ENCODE data around the gene OR5V1.
"Not testable (repeated sequence)": the region's sequence is repeated elsewhere in the genome, so short reads cannot be mapped to it uniquely, and the experiment has no call there.

The OR5V1 gene

GRCh38 chr6:29368765-29369164 is at the start of gene OR5V1:
Gene OR5V1 (minus strand): TSS chr6:29368865. CDS start chr6:29356195, 12,670 bp downstream.
- DNase-seq, result no peak

- DNase-seq, result no peak
Measured at GRCh38 chr6:29414588-29414987, 45.9 kb upstream of the OR5V1 start, which contains the start of gene OR12D1. Gene OR12D1 (plus strand): TSS chr6:29414928.

GRCh38 chr6:29403801-29404200 is 35.1 kb upstream of the OR5V1 start:
- DNase-seq, result no peak

- DNase-seq, result no peak
Measured at GRCh38 chr6:29399525-29399924, 30.9 kb upstream of the OR5V1 start.

GRCh38 chr6:29395331-29395730 is 26.7 kb upstream of the OR5V1 start, which contains the start of gene OR12D2:
Gene OR12D2 (plus strand): TSS chr6:29395631. CDS start chr6:29396700, 1,069 bp downstream.
- DNase-seq, result no peak

- DNase-seq, result no peak
Measured at GRCh38 chr6:29388533-29388932, 19.9 kb upstream of the OR5V1 start.

- DNase-seq, result no peak
Measured at GRCh38 chr6:29376003-29376402, 7.3 kb upstream of the OR5V1 start.

GRCh38 chr6:29375191-29375590 is 6.5 kb upstream of the OR5V1 start, which contains the start of gene OR12D3:
Gene OR12D3 (minus strand): TSS chr6:29375291. CDS start chr6:29375287, 4 bp downstream.
- DNase-seq, result no peak

GRCh38 chr6:29355603-29356002 is 13.1 kb downstream of the OR5V1 start:
- no peak for DNase-seq

- DNase-seq, result no peak
Measured at GRCh38 chr6:29354980-29355379, 13.7 kb downstream of the OR5V1 start.

GRCh38 chr6:29349348-29349747 is 19.3 kb downstream of the OR5V1 start:
- not testable (repeated sequence) for DNase-seq

GRCh38 chr6:29345380-29345779 is 23.3 kb downstream of the OR5V1 start:
- DNase-seq, result no peak

GRCh38 chr6:29336269-29336668 is 32.4 kb downstream of the OR5V1 start:
- no peak for DNase-seq

GRCh38 chr6:29332676-29333075 is 36.0 kb downstream of the OR5V1 start:
- no peak for DNase-seq

- no peak for DNase-seq
Measured at GRCh38 chr6:29325777-29326176, 42.9 kb downstream of the OR5V1 start.

GRCh38 chr6:29323332-29323731 is 45.3 kb downstream of the OR5V1 start:
- not testable (repeated sequence) for DNase-seq

GRCh38 chr6:29319931-29320330 is 48.7 kb downstream of the OR5V1 start:
- DNase-seq, result no peak
